Mucosa of descending colon (tissue), 3 donors: ENCODE measurements around the gene IFT27. TPM values are rescaled to one million over a fixed set of nuclear protein-coding genes. Genes with fewer than 3 reads are reported as not detected.

Experiments used
- ATAC-seq: fragments of 200-7000 bp; cut with Tn5 transposase; one replicate; pipeline ENCODE4 v1.9.1; 2020; ENCODE audit warnings: mild to moderate bottlenecking, moderate library complexity
- DNase-seq, 3 donors: peaks; one replicate each; pipeline ENCODE4 v3.0.0-alpha.2; 2020
- H3K36me3 ChIP-seq: fragments of 200-600 bp; one replicate; pipeline ENCODE4 v1.8.0; 2021; ENCODE audit warnings: low read depth, mild to moderate bottlenecking
- H3K4me1 ChIP-seq: fragments of 200-600 bp; one replicate; pipeline ENCODE4 v1.8.0; 2021; ENCODE audit warnings: low read depth, mild to moderate bottlenecking
- H3K4me3 ChIP-seq: fragments of 200-600 bp; one replicate; pipeline ENCODE4 v1.8.0; 2021; ENCODE audit warnings: mild to moderate bottlenecking
- H3K9me3 ChIP-seq: fragments of 200-600 bp; one replicate; pipeline ENCODE4 v1.8.0; 2021; ENCODE audit warnings: mild to moderate bottlenecking
- intact Hi-C, 2 donors: fragments of 100-400 bp; cut with DNase I in 1 of 2; cut with micrococcal nuclease in 1 of 2; formaldehyde crosslinking; loops; one replicate each; pipeline versions ENCODE4 v1.11.0 to v1.11.1; 2022; cut with DNase I, micrococcal nuclease
- total RNA-seq, 3 donors: library from RNA; stranded (reverse); fragmentation: NEBNext Ultra II Directional in 2 of 3; extraction: Animal tissue kit (Norgen Biotek cat#: 25700) in 2 of 3; gene quantifications; one replicate each; pipeline versions ENCODE4 v1.2.1 to v1.2.4, GENCODE V29; 2021 to 2023
- TF ChIP-seq, protein P1 (sequence below): fragments of 200-600 bp; IDR thresholded peaks from one replicate; pipeline ENCODE4 v1.8.0; 2022; ENCODE audit warnings: antibody characterized with exemption, mild to moderate bottlenecking
- donor health status: DM: no; HTN: no; CAD: no; lungs with moderate emphysema.
- donor health status: DM: no; HTN: no; CAD: no.
- donor health status: DM: no; HTN: yes; CAD: no.

Gene IFT27
- total RNA-seq, 3 donors from 2014 or later = 29.0 to 37.2 (median 29.7) TPM

- Histone ChIP-seq H3K36me3 (peaks cover 4% of the 10 kb centered on the region), H3K4me3 (no peak overlapping the region), H3K9me3 (no peaks in the 10 kb centered on the region), H3K4me1 (no peaks in the 10 kb centered on the region)
- no peak for ATAC-seq
- DNase-seq = no peak
- TF ChIP-seq, protein P1, sequence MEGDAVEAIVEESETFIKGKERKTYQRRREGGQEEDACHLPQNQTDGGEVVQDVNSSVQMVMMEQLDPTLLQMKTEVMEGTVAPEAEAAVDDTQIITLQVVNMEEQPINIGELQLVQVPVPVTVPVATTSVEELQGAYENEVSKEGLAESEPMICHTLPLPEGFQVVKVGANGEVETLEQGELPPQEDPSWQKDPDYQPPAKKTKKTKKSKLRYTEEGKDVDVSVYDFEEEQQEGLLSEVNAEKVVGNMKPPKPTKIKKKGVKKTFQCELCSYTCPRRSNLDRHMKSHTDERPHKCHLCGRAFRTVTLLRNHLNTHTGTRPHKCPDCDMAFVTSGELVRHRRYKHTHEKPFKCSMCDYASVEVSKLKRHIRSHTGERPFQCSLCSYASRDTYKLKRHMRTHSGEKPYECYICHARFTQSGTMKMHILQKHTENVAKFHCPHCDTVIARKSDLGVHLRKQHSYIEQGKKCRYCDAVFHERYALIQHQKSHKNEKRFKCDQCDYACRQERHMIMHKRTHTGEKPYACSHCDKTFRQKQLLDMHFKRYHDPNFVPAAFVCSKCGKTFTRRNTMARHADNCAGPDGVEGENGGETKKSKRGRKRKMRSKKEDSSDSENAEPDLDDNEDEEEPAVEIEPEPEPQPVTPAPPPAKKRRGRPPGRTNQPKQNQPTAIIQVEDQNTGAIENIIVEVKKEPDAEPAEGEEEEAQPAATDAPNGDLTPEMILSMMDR = no peak
- intact Hi-C loops = no loop called here
Measured at GRCh38 chr22:36768141-36768540, 7.8 kb downstream of the IFT27 start.

DNA sequence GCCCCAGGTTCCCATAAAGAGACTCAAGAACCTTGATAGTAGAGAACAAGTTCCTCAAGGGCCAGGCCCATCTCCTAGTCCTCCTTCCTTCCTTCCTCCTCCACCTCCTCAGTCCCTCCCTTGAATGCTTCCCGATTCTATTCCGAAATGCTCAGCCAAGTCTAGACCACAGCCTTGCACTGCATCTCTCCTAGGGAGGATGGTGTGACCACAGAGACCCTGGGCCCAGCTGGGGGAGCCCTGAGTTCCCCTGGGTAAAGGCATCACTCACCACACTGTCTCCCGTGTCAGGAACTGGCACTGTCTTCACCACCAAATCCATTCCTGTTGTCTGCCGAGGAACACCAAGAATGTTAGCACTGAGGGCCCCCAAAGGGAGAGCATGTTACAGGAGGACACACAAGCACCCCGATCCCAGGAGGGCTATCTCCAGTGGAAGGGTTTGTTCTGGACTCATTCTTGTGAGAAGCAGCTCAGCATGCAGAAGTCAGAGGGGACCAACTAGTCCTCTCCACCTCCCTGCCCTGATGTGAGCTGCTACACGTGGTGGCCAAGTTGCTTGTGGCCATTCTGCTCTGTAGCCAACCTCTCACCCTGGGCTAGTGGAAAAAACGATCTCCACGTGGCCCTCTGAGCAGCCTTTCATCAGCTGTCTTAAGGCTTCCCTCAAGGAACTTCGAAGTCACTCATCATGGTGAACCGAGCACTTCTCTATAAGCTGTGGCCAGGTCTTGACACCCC lies 8.7 kb downstream of the IFT27 start:
- Histone ChIP-seq H3K4me1 (no peaks in the 10 kb centered on the region), H3K9me3 (no peaks in the 10 kb centered on the region), H3K36me3 (peaks cover 4% of the 10 kb centered on the region), H3K4me3 (no peak overlapping the region)
- TF ChIP-seq, protein P1 = no peak
- ATAC-seq (no peak), DNase-seq (no peak)
- intact Hi-C loops = no loop called here

DNA sequence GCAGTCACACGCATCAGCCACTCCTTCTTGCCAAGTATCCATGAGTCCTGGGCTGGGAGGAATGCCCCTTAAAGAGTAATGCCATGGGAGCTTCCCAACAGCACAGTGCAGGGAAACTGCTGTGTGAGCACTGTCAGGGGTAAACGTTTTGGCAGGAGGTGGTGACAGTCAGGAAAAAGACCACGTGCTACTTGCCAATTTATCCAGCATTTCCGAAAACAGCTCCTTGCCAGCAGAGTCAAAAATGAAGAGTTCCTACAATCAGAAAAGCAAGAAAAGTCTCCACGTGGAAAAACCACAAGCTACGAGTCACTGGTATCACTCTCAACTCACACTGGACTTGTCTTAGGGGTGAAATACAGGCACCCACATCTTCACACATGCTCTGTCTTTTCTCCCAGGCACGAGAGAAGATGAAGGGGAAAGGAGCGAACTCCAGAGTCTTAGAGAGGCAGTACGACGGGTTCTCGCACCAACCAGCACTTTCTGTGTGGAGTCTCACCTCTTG lies 9.9 kb downstream of the IFT27 start:
- H3K36me3 ChIP-seq = peaks cover 4% of the 10 kb centered on the region
- DNase-seq (no peak), ATAC-seq (no peak)
- H3K4me1 ChIP-seq = no peaks in the 10 kb centered on the region
- H3K4me3 ChIP-seq = no peak overlapping the region
- no peaks in the 10 kb centered on the region for H3K9me3 ChIP-seq
- TF ChIP-seq, protein P1 = no peak
- intact Hi-C loops = no loop called here

DNA sequence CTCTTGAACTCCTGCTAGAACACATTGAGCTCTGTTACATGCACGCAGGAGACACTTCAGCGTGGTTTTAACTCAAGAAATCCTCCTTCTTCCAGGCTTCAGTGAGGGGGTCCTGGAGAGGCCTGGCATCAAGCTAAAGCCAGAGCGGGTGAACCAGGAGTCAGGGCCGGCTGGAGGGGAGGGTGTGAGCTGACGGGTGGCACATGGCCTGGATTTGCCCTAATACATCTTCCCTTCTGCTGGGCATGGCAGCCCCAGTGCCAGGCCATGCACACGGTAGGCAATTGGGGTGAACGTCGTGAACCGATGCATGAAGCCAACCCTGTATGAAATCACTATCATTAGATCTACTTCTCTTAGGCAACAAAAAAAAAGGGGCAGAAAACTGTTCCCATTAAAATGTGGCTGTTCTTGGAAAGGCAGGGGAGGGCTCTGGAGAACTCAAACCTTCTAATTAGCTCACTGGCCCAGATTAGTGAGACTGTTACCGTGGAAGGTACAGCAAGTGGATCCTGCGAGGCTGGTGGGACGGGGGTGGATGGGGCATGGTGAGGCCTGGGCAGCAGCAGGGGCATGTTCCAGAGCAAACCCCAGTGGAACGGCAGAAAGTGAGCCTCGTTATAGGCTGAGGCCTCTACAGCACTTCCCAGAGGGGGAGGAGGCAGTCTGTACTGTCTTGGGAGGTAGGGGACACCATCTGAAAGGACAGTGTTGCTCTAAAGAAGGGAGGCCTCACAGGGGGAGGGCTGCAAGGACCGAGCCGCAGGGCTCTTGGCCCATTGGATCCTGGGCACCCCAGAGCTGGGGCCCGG lies 10.6 kb downstream of the IFT27 start:
- intact Hi-C loops = no loop called here
- Histone ChIP-seq H3K36me3 (peaks cover 4% of the 10 kb centered on the region), H3K4me1 (no peaks in the 10 kb centered on the region), H3K4me3 (no peak overlapping the region), H3K9me3 (no peaks in the 10 kb centered on the region)
- DNase-seq (no peak), ATAC-seq (no peak)
- TF ChIP-seq, protein P1 = no peak

DNA sequence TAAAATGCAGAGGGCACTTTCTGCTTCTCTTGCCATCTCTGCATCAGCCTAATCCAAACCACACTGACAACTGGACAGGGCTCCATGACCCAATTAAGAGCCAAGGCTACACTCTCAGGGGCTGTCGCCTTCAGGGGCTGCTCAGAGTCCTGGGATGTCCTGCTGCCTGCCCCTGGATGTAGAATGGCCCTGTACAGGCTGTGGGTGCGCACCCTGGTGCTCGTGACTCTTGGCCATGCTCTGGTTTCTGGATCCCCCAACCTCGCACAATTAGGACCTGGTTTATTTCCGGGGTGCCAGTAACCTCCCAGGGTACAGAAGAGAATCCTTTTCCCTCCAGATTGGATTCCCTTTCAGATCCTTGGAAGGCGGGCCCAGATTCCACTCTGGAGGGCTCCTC lies 11.3 kb downstream of the IFT27 start:
- Histone ChIP-seq H3K4me1 (no peaks in the 10 kb centered on the region), H3K36me3 (peaks cover 4% of the 10 kb centered on the region), H3K9me3 (no peaks in the 10 kb centered on the region), H3K4me3 (no peak overlapping the region)
- TF ChIP-seq, protein P1 = no peak
- DNase-seq (no peak), ATAC-seq (no peak)
- intact Hi-C loops = no loop called here
